GM18867 (cell line): ENCODE measurements around the gene DPP4.
A peak's percentile ranks its signal among the peaks of the same experiment; 100 is the strongest.

Experiments
- ATAC-seq: cut with Tn5 transposase; IDR thresholded peaks from one replicate; pipeline ENCODE4 v1.9.1; 2021; ENCODE audit warnings: mild to moderate bottlenecking, moderate library complexity; ENCODE audit not compliant: unreplicated experiment

Gene DPP4

GRCh38 chr2:162021516-162022058 lies 52.4 kb downstream of the DPP4 start:
- ATAC-seq: no peak

DNA sequence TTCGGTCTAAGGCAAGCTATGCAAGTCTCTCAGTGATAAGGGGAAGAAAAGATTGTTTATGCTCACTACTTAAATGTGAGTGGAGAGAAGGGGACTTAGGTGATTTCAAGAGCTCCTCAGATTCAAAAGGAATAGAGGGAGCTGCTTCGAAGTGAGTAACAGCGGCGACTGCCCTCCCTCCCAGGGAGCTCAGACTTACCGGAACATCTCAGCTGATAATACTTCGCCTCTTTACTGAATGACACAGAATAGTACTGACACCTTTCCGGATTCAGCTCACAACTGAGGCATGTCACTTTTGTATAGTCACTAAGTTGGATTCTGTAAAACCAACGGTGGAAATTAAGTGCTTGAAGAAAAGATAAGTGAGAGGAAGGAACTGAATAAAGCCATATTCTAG lies 55.5 kb downstream of the DPP4 start:
- peak; percentile 72 for ATAC-seq

DNA sequence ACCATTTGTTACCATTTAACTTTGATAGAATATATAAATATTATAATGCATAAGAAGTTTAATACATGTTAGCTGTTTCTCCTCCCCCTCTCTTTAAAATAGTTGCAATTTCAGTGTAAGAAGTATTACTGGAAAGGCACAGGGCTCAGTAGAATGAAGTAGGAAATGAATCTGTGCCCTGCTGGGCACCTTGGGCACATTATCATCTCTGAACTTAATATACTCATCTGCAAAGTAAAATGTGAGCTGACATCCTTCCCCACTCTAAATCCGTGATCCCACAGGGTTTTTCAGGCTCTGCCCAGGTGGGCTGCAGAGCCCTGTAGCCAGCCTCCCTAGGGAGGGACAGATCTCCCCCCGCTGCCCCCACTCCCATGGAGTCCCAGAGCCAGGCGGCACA lies 56.8 kb downstream of the DPP4 start:
- no peak for ATAC-seq

- no peak for ATAC-seq
Observed at GRCh38 chr2:162016080-162016479, 57.9 kb downstream of the DPP4 start.

DNA sequence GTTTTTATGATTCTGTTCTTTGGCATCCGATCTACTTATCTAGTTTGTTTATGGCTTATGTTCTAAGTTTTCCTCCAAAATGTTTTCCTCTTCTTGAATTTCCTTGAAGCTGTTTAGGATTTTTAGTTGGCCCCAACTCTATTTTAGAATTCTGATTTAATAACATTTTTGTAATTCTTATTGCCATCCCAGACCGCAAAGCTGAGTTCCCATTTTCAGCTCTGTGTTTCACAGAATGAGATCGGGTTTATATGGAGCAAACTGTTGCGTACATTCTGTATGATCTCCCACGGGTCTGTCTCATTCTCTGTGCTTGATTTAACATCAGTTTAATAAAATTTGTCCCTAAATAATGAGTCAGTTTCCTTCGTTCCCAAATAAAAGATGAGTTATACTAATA lies 59.3 kb downstream of the DPP4 start:
- ATAC-seq: no peak

- no peak for ATAC-seq
Observed at GRCh38 chr2:162013514-162014475, 60.2 kb downstream of the DPP4 start.

- ATAC-seq: no peak
Observed at GRCh38 chr2:162012565-162013058, 61.4 kb downstream of the DPP4 start.

- ATAC-seq: no peak
Observed at GRCh38 chr2:162011706-162012564, 62.1 kb downstream of the DPP4 start.

DNA sequence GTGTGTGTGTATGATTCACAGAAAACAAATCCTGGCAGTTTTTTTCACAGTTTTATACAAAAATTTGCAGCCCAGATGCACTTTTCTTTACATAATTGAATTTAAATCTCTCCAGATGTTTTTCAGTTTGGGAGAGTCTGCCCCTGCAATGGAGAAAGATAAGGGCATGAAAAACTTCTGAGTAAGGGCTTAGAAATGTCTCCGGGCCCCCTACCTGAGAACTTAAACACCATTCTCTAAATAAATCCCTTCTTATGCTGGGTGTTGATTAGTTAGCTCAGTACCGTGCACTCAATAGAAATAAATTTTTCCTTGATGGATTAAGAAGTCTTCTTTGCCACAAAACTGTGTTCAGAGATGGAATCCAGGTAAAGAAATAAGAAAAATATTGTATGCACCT lies 64.5 kb downstream of the DPP4 start:
- ATAC-seq: no peak

GRCh38 chr2:162007447-162008040 lies 66.5 kb downstream of the DPP4 start:
- peak; percentile 49 for ATAC-seq

GRCh38 chr2:162006337-162006736 lies 67.7 kb downstream of the DPP4 start:
- no peak for ATAC-seq

- no peak for ATAC-seq
Observed at GRCh38 chr2:162004031-162004430, 70.0 kb downstream of the DPP4 start.

GRCh38 chr2:162002623-162003235 lies 71.3 kb downstream of the DPP4 start:
- ATAC-seq: no peak

GRCh38 chr2:162000431-162000830 lies 73.6 kb downstream of the DPP4 start:
- ATAC-seq: no peak

DNA sequence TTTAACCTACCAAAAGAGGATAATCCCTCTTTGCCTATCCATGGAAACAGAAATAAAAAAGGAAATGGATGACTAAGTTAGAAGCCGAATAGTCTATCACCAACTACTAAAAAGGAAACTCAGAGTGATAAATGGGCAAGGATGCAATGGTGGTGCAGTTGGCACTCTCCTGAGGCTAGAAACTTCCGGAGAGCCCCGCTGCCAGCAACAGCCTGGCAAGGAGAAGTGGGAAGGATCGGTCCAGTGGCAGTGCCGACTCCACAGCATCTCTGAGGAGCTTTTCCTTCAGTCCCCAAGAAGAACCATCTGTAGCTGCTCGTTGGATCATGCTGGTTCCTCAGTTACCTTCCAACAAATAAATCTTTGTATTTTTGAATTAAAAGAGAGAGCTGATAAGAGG lies 74.7 kb downstream of the DPP4 start:
- ATAC-seq: no peak

- no peak for ATAC-seq
Observed at GRCh38 chr2:161998857-161999256, 75.2 kb downstream of the DPP4 start.

DNA sequence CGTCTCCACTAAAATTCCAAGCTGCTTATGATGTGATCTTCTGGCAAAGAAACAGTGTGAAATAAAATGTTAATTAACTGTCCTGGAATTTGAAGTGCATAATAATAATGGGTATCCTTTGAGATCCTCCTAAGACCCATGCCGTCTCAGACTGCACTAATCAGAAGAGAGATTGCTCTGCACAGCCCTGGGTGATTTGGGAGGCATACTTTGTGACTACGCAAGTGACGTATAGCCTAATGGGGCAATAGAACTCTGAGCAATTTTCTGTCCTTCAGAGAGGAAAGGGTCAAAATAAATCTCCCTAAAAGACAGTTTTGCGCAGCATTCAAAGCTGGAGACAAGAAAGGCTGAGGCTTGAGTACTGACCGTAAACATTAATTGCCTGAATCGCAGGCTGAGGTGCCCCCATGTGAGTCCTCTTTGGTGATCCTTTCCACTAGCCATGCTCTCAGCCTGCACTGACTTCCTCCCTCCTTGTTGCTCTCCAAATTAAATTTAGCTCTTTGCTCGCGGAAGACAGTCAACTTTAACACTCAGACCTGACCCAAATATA lies 76.0 kb downstream of the DPP4 start:
- ATAC-seq: no peak

DNA sequence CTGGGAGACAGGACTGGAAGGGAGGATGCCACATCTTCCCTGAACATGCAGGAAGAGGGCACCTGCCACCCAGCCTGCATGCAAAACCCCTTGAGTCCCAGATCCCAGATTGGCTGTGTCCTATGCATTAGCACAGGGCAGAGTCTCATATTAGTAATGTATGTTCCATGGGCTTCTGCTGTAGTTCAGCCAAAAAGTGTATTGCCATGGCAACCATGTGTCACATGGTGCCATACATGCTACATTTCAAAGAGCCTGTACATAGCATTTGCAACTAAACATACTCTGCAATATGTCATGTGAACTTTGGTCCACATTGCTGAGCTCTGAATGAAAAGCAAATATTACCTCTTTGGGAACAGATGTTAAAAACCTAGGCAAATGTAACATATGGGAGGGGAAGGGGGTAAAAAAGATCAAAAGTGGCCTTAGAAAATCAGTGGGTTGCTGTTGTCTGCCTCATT lies 78.4 kb downstream of the DPP4 start:
- no peak for ATAC-seq

GRCh38 chr2:161994761-161995520 lies 79.1 kb downstream of the DPP4 start:
- no peak for ATAC-seq
